HepG2 (cell line): ENCODE results near the gene ZXDC. TPM values are rescaled to one million over a fixed set of nuclear protein-coding genes. Genes with fewer than 3 reads are reported as not detected.

Source experiments
- ATAC-seq: fragments of 200-7000 bp; cut with Tn5 transposase; 3 replicates; pipeline ENCODE4 v1.9.1; 2020; ENCODE audit warnings: mild to moderate bottlenecking, moderate library complexity
- BruUV-seq: library from RNA; stranded (reverse); fragments of 400-500 nt; replicated peaks from 2 replicates; lab custom pipeline; 2021; lab: Mats Ljungman, UMichigan
- CTCF ChIA-PET: fragments of 300-600 bp; formaldehyde crosslinking; extraction: SDS; loops from one replicate; lab custom pipeline; 2021; ENCODE audit warnings: low total read pairs, inconsistent platforms, low intra/inter-chr PET ratio; lab: Yijun Ruan, JAX
- POLR2A ChIA-PET: fragments of 350-600 bp; sonication (Branson Sonifier 250); formaldehyde crosslinking; loops from one replicate; lab custom pipeline; 2020; ENCODE audit warnings: antibody characterized with exemption, inconsistent platforms; lab: Yijun Ruan, JAX
- DNase-seq: peaks from one replicate; pipeline ENCODE4 v3.0.0-alpha.2; 2015; ENCODE audit warnings: low spot score
- FAIRE-seq: peaks from 3 replicates; lab custom pipeline; 2011; peaks lifted over from hg19 to GRCh38; lab: Jason Lieb, UNC
- H2AFZ ChIP-seq: one replicate; pipeline ENCODE4 v1.6.1; 2011; ENCODE audit warnings: low read length, inconsistent platforms
- H3K27ac ChIP-seq: fragments of 300-600 bp; 3 replicates; pipeline ENCODE4 v1.8.0; 2011; ENCODE audit warnings: mixed run types, mild to moderate bottlenecking, mixed read lengths, low read length, inconsistent platforms; ENCODE audit not compliant: insufficient read depth; ENCODE audit errors: extremely low read length
- H3K27me3 ChIP-seq, 2 experiments: fragments of 200-600 bp in 1 of 2; 2 replicates in 1 of 2; 3 replicates in 1 of 2; pipeline versions ENCODE4 v1.6.0 to v1.8.0; 2011; ENCODE audit warnings: low read length in 2 of 2, mild to moderate bottlenecking in 2 of 2, moderate library complexity in 2 of 2, inconsistent platforms in 1 of 2; ENCODE audit not compliant: insufficient read depth in 2 of 2, control insufficient read depth in 1 of 2
- H3K36me3 ChIP-seq, 2 experiments: fragments of 200-600 bp in 1 of 2; replicated peaks in 1 of 2; 2 replicates in 1 of 2; 3 replicates in 1 of 2; pipeline versions ENCODE4 v1.5.1 to v1.8.0; 2011; ENCODE audit warnings: low read length in 2 of 2, inconsistent platforms in 1 of 2; ENCODE audit not compliant: insufficient read depth in 2 of 2, control insufficient read depth in 1 of 2
- H3K4me1 ChIP-seq: 2 replicates; pipeline ENCODE4 v1.5.1; 2012; ENCODE audit warnings: low read length, inconsistent platforms; ENCODE audit not compliant: insufficient read depth
- H3K4me2 ChIP-seq: 2 replicates; pipeline ENCODE4 v1.6.0; 2011; ENCODE audit warnings: low read depth, low read length, inconsistent platforms
- H3K4me3 ChIP-seq, 3 experiments: fragments of 200-600 bp in 1 of 3; sonication (generic), shearing (Covaris generic) in 1 of 3; replicated peaks in 1 of 3; 2 replicates each; pipeline ENCODE4 v1.5.1; 2011 to 2016; ENCODE audit warnings: low read length in 3 of 3, inconsistent platforms in 2 of 3, low read depth in 2 of 3, mild to moderate bottlenecking in 2 of 3, control low read depth in 1 of 3, mixed read lengths in 1 of 3; ENCODE audit not compliant: insufficient read depth in 1 of 3
- H3K79me2 ChIP-seq: one replicate; pipeline ENCODE4 v1.6.1; 2011; ENCODE audit warnings: low read length, inconsistent platforms; ENCODE audit not compliant: insufficient read depth
- H3K9ac ChIP-seq: 2 replicates; pipeline ENCODE4 v1.6.0; 2011; ENCODE audit warnings: mild to moderate bottlenecking, low read depth, low read length, inconsistent platforms; ENCODE audit not compliant: insufficient read depth
- H3K9me3 ChIP-seq: 2 replicates; pipeline ENCODE4 v1.5.1; 2012; ENCODE audit warnings: mild to moderate bottlenecking, low read length
- H4K20me1 ChIP-seq: 2 replicates; pipeline ENCODE4 v1.6.0; 2011; ENCODE audit warnings: inconsistent platforms, mild to moderate bottlenecking, low read length, moderate library complexity; ENCODE audit not compliant: insufficient read depth
- DNMT3B ChIP-seq: conservative IDR thresholded peaks from 2 replicates; pipeline ENCODE4 v1.6.1; 2016; ENCODE audit warnings: missing biosample characterization, control low read depth
- GFI1 ChIP-seq: sonication (generic); formaldehyde crosslinking; IDR thresholded peaks from 2 replicates; pipeline ENCODE4 v1.5.0; 2020; ENCODE audit warnings: missing genetic modification reagents, mild to moderate bottlenecking, borderline replicate concordance
- HMG20B ChIP-seq: conservative IDR thresholded peaks from 2 replicates; pipeline ENCODE4 v1.6.1; 2016; ENCODE audit warnings: missing genetic modification reagents, missing compliant biosample characterization
- KLF11 ChIP-seq: IDR thresholded peaks from 2 replicates; pipeline ENCODE4 v1.6.1; 2016; ENCODE audit warnings: missing compliant biosample characterization
- MAF1 ChIP-seq: sonication (generic); formaldehyde crosslinking; IDR thresholded peaks from 2 replicates; pipeline ENCODE4 v1.5.0; 2020; ENCODE audit warnings: missing genetic modification reagents, borderline replicate concordance
- RAD51 ChIP-seq: fragments of 450-650 bp; IDR thresholded peaks from 2 replicates; pipeline ENCODE4 v1.6.1; 2016; ENCODE audit warnings: borderline replicate concordance
- RCOR2 ChIP-seq: IDR thresholded peaks from 2 replicates; pipeline ENCODE4 v1.6.1; 2016; ENCODE audit warnings: missing biosample characterization, missing genetic modification reagents
- RFXAP ChIP-seq: sonication (generic); formaldehyde crosslinking; IDR thresholded peaks from 2 replicates; pipeline ENCODE4 v1.4.0; 2020; ENCODE audit warnings: missing genetic modification reagents, borderline replicate concordance
- SMAD9 ChIP-seq: sonication (generic); formaldehyde crosslinking; IDR thresholded peaks from 2 replicates; pipeline ENCODE4 v1.5.1; 2020; ENCODE audit warnings: mild to moderate bottlenecking, missing genetic modification reagents
- TFAP4 ChIP-seq: sonication (generic); IDR thresholded peaks from 2 replicates; pipeline ENCODE4 v1.6.1; 2016; ENCODE audit warnings: low read depth, borderline replicate concordance
- ZFP62 ChIP-seq: sonication (generic); formaldehyde crosslinking; IDR thresholded peaks from 2 replicates; pipeline ENCODE4 v1.4.0; 2020; ENCODE audit warnings: missing genetic modification reagents
- ZMYM4 ChIP-seq: sonication (generic); formaldehyde crosslinking; IDR thresholded peaks from 2 replicates; pipeline ENCODE4 v1.8.1; 2023; ENCODE audit warnings: mild to moderate bottlenecking, missing genetic modification reagents
- ZNF12 ChIP-seq: sonication (generic); formaldehyde crosslinking; IDR thresholded peaks from 2 replicates; pipeline ENCODE4 v1.5.0; 2020; ENCODE audit warnings: missing genetic modification reagents
- ZNF17 ChIP-seq: sonication (generic); formaldehyde crosslinking; IDR thresholded peaks from 2 replicates; pipeline ENCODE4 v1.5.0; 2020; ENCODE audit warnings: mild to moderate bottlenecking, missing genetic modification reagents
- ZNF33B ChIP-seq: sonication (generic); formaldehyde crosslinking; IDR thresholded peaks from 2 replicates; pipeline ENCODE4 v1.5.1; 2020; ENCODE audit warnings: mild to moderate bottlenecking, missing genetic modification reagents
- ZNF510 ChIP-seq: sonication (generic); formaldehyde crosslinking; IDR thresholded peaks from 2 replicates; pipeline ENCODE4 v1.4.0; 2020; ENCODE audit warnings: low read depth, mild to moderate bottlenecking, missing genetic modification reagents
- ZNF552 ChIP-seq: sonication (generic); formaldehyde crosslinking; IDR thresholded peaks from 2 replicates; pipeline ENCODE4 v1.9.0; 2022; ENCODE audit warnings: missing genetic modification reagents, mild to moderate bottlenecking, borderline replicate concordance
- ZNF614 ChIP-seq: IDR thresholded peaks from 2 replicates; pipeline ENCODE4 v1.6.1; 2018; ENCODE audit warnings: missing biosample characterization, missing genetic modification reagents, inconsistent platforms, borderline replicate concordance
- ZNF83 ChIP-seq: sonication (generic); formaldehyde crosslinking; IDR thresholded peaks from 2 replicates; pipeline ENCODE4 v1.4.0; 2020; ENCODE audit warnings: missing genetic modification reagents, mild to moderate bottlenecking, borderline replicate concordance
- ZXDC ChIP-seq: sonication (generic); formaldehyde crosslinking; IDR thresholded peaks from 2 replicates; pipeline ENCODE4 v1.5.0; 2020; ENCODE audit warnings: mild to moderate bottlenecking, missing genetic modification reagents
- WGBS: methylation state at CpG from one replicate; pipeline ENCODE4 v1.1.6; 2017; ENCODE audit warnings: low lambda C conversion rate; 5-methylcytosine and 5-hydroxymethylcytosine counted together
- in situ Hi-C: cut with HindIII; loops from 2 replicates; pipeline ENCODE4 v1.10.0; 2017; ENCODE audit warnings: low pct_unique_long_range_greater_than_20kb; ENCODE audit not compliant: extremely low pct_ligation_motif_present
- intact Hi-C: fragments of 100-400 bp; cut with micrococcal nuclease; formaldehyde crosslinking; loops from one replicate; pipeline ENCODE4 v1.10.0; 2022; ENCODE audit not compliant: unreplicated experiment
- polyA plus RNA-seq, 8 experiments: library from polyadenylated mRNA; depleted of rRNA in 3 of 8; stranded (reverse) in 7 of 8; unstranded in 1 of 8; fragments of >200 nt; fragmentation: Illumina TruSeq in 4 of 8; extraction: Trizol in 4 of 8; gene quantifications; 2 replicates each; pipeline versions ENCODE4 v1.2.1 to v1.2.3, GENCODE V29; 2011 to 2016; ENCODE audit warnings: low read depth in 4 of 8, missing spikeins in 1 of 8, mixed read lengths in 1 of 8; ENCODE audit not compliant: insufficient read depth in 1 of 8
- total RNA-seq, 5 experiments: library from RNA; depleted of rRNA; stranded (reverse); fragments of >200 nt; fragmentation: Illumina TruSeq; extraction: Trizol; gene quantifications; 2 replicates each; pipeline ENCODE4 v1.2.3, GENCODE V29; 2016; ENCODE audit warnings: low read depth in 1 of 5

ZXDC gene
- total and polyA plus RNA-seq, 2 of the 13 experiments (the other 11 are each of a cell fraction or from before 2014, with no cell fraction given), result 17.6 to 21.2 TPM

GRCh38 chr3:126415661-126416591 is 59.8 kb downstream of the ZXDC start:
- no TSS peak for BruUV-seq

More at GRCh38 chr3:126415661-126416591, 59.8 kb downstream of the ZXDC start:
- WGBS, result 69% methylated on average over 25 of the region's 61 CpGs
- no peak overlapping the region for H3K9ac ChIP-seq
- H3K27me3 ChIP-seq, result peaks cover 1 to 16% of the 10 kb centered on the region in 2 experiments; a peak in 4 of 5 replicates
- no peak for ATAC-seq
- no peak overlapping the region for H2AFZ ChIP-seq
- no peaks in the 10 kb centered on the region for H3K36me3 ChIP-seq
- no peaks in the 10 kb centered on the region for H3K79me2 ChIP-seq
- H3K4me2 ChIP-seq, result no peak overlapping the region
- ChIA-PET POLR2A (no interaction called here), CTCF (no interaction called here)
- intact Hi-C loops, result no loop called here
- in situ Hi-C loops, result no loop called here
- H3K4me1 ChIP-seq, result peaks cover 33% of the 10 kb centered on the region
- no peak for DNase-seq
- no peak overlapping the region for H3K27ac ChIP-seq
- H4K20me1 ChIP-seq, result no peaks in the 10 kb centered on the region
- no peak for FAIRE-seq
- H3K4me3 ChIP-seq, result no peak overlapping the region
- TF ChIP-seq ZFP62 (CRISPR knock-in tag) (no peak), ZNF17 (no peak), RCOR2 (no peak), ZNF552 (CRISPR knock-in tag) (no peak), ZXDC (CRISPR knock-in tag) (no peak), GFI1 (no peak), RAD51 (no peak), MAF1 (no peak), KLF11 (CRISPR knock-in tag) (no peak), ZNF83 (CRISPR knock-in tag) (no peak), SMAD9 (CRISPR knock-in tag) (no peak), DNMT3B (CRISPR knock-in tag) (no peak), ZNF12 (CRISPR knock-in tag) (no peak), ZNF510 (CRISPR knock-in tag) (no peak), ZMYM4 (no peak), ZNF33B (no peak), ZNF614 (CRISPR knock-in tag) (no peak), RFXAP (no peak), TFAP4 (no peak), HMG20B (CRISPR knock-in tag) (no peak)
- no peaks in the 10 kb centered on the region for H3K9me3 ChIP-seq
